Stimulated activated CD4-positive, alpha-beta T cell treated with anti-CD3 and anti-CD28 coated beads, Interleukin-4, amount 100 ng/mL, for 48 hours (primary cell): ENCODE data around the gene ESD.

Experiments
- DNase-seq, 2 donors: peaks; one replicate each; pipeline ENCODE4 v3.0.0-alpha.2; 2020; ENCODE audit warnings: low read depth in 2 of 2

The ESD gene

GRCh38 chr13:46745706-46746105 is 51.3 kb downstream of the ESD start:
- no peak for DNase-seq

- DNase-seq = no peak
These were observed 51.9 kb downstream of the ESD start for GRCh38 chr13:46745062-46745461.

- no peak for DNase-seq
These were observed 53.8 kb downstream of the ESD start for GRCh38 chr13:46743191-46743590.

GRCh38 chr13:46739447-46740098 is 57.4 kb downstream of the ESD start:
- no peak for DNase-seq

- DNase-seq = no peak
These were observed 58.2 kb downstream of the ESD start for GRCh38 chr13:46738766-46739165.

- DNase-seq = no peak
These were observed 58.9 kb downstream of the ESD start for GRCh38 chr13:46738055-46738454.

GRCh38 chr13:46736541-46737310 is 60.2 kb downstream of the ESD start:
- no peak for DNase-seq

DNA sequence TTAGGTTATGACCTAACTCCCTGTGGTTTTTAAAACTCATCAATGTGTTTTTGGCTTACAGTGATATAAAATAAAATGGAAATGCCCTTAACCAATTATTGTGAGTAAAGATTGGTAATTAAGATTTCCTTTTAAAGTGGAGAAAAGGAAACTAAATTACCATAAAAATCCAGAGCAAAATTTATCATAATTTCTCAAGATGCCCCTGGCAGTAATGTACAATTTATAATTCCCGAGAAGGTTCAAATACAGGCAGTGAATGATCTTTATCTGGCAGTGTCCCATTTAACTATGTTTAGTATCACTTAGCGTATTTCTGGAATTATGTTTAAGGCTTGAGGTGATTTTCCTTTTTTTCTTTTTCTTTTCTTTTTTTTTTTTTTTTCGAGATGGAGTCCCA is 61.5 kb downstream of the ESD start:
- DNase-seq = no peak

- DNase-seq = no peak
These were observed 65.4 kb downstream of the ESD start for GRCh38 chr13:46731535-46731934.

DNA sequence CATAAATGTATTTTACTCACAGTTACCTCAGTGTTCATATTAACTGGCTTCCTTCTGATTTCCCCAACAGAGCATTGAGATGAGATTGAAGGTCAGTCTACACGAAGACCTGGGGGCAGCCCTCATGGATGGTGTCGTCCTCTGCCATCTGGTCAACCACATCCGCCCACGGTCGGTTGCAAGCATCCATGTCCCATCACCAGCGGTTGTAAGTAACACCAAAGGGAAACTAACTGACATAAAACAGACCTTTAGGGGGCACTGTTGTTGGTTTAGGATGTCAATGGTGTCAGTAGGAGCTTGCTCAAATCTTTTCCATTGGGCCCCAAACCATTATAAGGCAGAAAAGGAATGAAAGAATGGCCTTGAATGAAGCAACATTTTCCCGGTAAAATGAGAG is 68.2 kb downstream of the ESD start:
- peak in 1 of 2 donors; percentile 7 for DNase-seq

GRCh38 chr13:46726347-46726746 is 70.6 kb downstream of the ESD start:
- no peak for DNase-seq
